ENCODE data around the gene MICALL2.
"Not testable (repeated sequence)": the region's sequence is repeated elsewhere in the genome, so short reads cannot be mapped to it uniquely, and the experiment has no call there.

MICALL2 gene

GRCh38 chr7:1447112-1447511 lies 12.2 kb downstream of the MICALL2 start:
- no peak for DNase-seq

- DNase-seq = peak; percentile 63
These were observed 12.6 kb downstream of the MICALL2 start for GRCh38 chr7:1446620-1447032.

DNA sequence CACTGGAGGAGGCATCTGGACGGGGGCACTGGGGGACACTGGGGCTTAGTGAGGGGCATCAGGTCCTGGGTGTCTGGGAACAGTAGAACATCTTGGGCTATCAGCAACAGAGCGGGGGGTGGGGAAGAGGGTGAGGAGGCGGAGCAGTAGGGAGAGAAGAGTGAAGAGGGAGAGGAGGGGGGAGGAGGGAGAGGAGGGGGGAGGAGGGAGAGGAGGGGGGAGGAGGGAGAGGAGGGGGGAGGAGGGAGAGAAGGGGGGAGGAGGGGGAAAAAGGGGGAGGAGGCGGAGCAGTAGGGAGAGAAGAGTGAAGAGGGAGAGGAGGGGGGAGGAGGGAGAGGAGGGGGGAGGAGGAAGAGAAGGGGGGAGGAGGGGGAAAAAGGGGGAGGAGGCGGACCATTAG lies 13.2 kb downstream of the MICALL2 start:
- not testable (repeated sequence) for DNase-seq

DNA sequence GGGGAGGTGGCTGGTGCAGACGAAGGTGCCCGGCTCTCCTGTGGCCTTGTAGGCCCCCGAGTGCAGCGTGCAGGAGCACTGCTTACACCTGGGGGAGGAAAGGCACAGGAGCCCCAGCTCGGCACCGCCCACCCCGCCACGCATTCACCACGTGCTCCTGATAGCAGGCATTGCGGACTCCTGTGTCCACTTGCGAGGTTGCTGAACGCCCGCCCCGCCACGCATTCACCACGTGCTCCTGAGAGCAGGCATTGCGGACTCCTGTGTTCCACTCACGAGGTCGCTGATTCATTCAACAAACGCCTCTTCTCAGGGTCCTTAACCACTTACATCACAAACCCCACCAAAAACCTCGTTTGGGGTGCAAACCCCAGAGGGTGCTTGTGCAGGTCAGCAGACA lies 13.9 kb downstream of the MICALL2 start:
- DNase-seq = no peak

GRCh38 chr7:1444925-1445322 lies 14.3 kb downstream of the MICALL2 start:
- DNase-seq = no peak

DNA sequence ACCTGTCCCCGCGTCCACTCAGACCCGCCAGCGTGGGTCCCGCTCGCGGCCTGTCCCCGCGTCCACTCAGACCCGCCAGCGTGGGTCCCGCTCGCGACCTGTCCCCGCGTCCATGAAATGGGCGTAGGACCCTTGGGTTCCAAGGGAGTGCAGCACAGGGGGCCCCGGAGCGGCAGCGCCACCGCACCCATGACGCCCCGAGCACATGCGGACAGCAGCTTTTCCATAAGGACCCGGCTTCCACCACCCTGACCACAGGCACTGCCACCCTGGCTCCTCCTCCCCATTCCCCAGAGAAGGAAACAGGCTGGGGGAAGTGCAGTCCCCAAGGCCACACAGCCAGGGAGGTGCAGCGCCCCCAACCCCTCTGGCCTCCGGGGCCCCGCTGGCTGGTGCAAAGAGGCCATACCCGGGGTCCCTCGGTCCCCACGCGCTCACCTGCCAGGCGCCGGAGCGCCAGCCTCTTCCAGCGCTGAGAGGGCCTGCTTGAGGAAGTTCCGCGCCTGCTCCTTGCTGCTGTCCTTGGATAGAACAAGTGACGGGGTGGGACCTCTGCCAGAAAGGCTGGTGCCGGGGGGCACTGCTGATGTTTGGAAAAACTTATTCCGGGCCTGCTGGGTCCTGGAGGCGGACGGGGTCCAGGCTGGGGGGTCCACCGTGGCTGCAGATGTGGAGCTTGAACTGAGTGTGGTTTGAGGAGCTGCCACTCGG lies 14.9 kb downstream of the MICALL2 start:
- DNase-seq = no peak

- not testable (repeated sequence) for DNase-seq
These were observed 15.6 kb downstream of the MICALL2 start for GRCh38 chr7:1443587-1444200.

DNA sequence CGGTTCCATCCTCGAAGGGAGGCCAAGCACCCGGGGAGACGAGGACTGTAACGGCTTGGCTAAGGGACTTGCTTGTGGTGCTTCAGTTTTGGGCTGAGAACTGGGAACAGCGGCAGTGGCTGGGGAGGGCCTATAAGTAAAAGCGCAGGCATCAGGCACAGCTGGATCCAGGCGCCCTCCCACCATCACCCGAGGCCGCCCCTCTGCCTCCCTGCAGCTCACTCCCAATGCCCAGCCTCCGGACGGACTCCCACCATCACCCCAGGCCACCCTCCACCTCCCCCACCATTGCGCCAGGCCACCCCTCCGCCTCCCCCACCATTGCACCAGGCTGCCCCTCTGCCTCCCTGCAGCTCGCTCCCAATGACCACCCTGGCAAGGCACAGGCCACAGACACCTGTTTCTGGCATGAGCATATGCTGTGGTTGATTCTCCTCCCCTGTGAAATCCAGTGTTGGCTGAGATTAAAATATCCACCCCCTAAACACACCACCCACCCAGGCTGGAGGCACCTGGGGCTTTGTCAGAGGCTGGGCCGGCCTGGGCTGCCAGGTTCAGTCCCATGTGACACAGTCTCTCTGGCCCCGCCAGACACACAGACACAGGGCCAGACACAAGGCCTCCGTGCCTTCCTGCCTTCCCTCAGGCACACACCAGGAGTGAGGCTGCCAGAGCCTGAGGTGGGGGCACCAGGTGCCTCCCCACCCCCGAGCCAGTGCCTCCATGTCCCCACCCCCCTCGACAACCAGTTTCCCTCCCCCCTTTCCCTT lies 16.7 kb downstream of the MICALL2 start:
- DNase-seq = no peak

- no peak for DNase-seq
These were observed 17.5 kb downstream of the MICALL2 start for GRCh38 chr7:1441615-1442354.

DNA sequence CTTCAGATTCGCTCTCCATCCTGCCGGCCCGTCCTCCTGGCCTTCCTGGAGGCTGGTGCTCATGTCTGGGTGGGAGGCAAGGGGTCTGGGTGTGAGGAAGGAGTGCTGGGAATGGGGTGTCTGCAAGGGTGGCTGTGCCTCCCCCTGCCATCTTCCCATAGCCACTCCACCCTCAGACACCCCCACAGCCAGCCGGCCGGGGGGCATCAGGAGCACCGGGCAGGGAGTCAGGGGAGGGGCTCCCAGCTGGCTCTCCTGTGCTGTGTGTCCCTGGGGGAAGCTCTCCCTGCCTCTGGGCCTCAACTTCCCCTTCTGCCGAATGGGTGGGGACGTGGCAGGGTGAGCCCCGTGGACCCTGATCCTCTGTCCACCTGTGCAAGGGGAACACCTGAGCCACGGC lies 18.6 kb downstream of the MICALL2 start:
- no peak for DNase-seq

DNA sequence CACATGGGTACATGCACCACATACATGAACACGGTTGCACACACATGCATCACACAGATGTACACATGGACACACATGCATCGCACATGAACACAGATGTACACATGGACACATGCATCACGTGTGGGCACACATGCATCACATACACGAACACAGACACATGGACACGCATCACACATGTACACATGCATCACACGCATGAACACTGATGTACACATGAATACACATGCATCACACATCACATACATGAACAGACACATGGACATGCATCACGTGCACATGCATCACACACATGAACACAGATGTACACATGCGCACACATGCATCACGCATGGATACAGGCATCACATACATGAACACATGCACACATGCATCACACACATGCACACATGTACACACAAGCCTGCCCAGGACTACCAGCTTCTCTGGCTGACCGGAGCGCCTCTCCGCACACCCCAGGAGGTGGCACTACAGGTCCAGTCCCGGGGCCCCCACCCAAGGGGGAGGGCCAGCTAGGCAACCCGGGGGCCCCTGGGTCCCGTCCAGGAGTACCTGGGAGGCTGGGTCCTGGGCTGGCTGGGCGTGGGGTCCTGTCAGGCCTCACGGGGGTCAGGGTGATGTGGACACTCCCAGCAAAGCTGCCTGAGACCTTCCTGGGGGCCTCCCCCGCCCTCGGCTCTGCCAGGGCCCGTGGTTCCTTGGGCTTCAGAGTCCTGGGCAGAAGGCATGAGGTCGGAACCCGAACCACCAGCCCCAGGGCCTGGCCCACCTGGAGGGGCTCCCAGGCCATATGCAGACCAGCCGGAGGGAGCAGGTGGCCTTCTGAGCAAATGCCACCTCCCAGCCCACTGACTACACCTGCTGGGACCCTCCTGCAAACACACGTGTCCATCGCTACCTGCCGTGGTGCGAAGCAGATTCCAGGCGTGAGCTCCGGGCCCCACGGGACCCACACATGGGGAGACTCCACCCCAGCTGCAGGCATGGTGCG lies 19.6 kb downstream of the MICALL2 start:
- no peak for DNase-seq

- no peak for DNase-seq
These were observed 20.4 kb downstream of the MICALL2 start for GRCh38 chr7:1438821-1439220.

- no peak for DNase-seq
These were observed 21.1 kb downstream of the MICALL2 start for GRCh38 chr7:1438208-1438607.

GRCh38 chr7:1437155-1437880 lies 22.0 kb downstream of the MICALL2 start:
- DNase-seq = no peak

- DNase-seq = no peak
These were observed 22.7 kb downstream of the MICALL2 start for GRCh38 chr7:1436608-1437007.

DNA sequence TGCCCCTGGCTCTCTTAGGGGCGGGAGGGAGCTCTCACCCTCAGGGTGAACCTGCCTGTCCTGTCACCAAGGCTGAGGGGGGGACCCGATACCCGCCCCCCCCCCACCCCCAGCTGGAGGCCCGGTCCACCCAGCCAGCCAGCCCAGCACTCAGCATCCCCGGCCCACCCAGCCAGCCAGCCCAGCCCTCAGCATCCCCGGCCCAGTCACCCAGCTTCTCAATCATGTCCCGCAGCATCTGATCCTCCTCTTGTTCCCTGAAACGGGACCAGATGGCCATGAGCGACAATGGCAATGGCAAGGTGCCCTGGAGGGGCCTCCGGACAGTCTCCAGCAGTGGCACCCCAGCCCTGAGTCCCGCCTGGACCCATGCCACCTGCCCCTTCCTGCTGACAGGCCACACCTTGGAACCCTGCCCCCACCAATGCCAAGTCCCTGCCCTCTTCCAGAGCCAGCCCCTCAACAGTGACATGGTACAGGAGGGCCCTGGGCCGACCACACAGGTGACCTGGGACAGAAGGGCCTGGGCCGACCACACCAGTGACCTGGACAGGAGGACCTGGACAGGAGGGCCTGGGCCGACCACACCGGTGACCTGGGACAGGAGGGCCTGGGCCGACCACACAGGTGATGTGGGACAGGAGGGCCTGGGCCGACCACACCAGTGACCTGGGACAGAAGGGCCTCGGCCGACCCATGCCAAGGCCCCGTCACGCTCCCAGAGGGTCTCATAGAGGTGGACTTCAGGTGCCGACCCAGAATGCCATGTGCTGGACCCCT lies 24.2 kb downstream of the MICALL2 start:
- DNase-seq = no peak

DNA sequence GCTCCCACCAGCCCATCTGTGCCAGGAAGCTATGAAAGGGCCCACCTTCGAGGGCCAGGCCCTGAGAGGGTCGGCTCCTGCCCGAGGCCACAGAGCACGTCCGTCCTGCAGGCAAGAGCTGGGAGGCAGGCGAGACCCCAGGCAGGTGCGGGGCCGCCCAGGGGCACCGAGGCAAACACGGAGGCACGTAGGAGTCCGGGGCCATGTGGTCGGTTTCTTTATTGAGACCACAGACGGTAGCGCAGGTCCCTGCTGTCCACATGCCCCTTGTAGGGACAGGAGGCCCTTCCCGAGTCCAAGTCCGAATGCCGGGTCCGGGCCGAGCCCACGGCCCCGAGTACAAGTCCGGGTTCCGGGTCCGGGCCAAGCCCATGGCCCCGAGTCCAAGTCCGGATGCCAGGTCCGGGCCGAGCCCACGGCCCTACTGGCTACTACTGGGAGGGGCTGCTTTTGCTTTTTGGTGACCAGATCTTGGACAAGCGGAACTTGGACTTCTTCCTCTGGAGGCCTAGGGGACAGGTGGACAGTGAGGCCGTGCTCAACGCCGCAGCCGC lies 25.0 kb downstream of the MICALL2 start:
- no peak for DNase-seq

- DNase-seq = no peak
These were observed 25.9 kb downstream of the MICALL2 start for GRCh38 chr7:1433128-1433920.

GRCh38 chr7:1432411-1433082 lies 26.7 kb downstream of the MICALL2 start:
- DNase-seq = peak; percentile 44

Measured in COR-L47 (cell line).